ENCODE measurements around the gene RBM3.
A peak's percentile ranks its signal among the peaks of the same experiment; 100 is the strongest.

Gene RBM3

GRCh38 chrX:48578661-48579128 lies 4.4 kb downstream of the RBM3 start:
- H3K4me3 ChIP-seq (ENCODE audit: low read length in 2 of 2): no peak overlapping the region
- no peak overlapping the region for H3K27ac ChIP-seq (ENCODE audit: low read length)
- peaks cover 0 to 2% of the 10 kb centered on the region in 2 donors for H3K27me3 ChIP-seq (ENCODE audit: control insufficient read depth in 1 of 2, insufficient read depth in 2 of 2, low read length in 2 of 2)
- H3K4me1 ChIP-seq (ENCODE audit: control insufficient read depth, insufficient read depth, low read length): peaks cover 14% of the 10 kb centered on the region
- H3K9ac ChIP-seq (ENCODE audit: low read length in 2 of 2): no peak overlapping the region
- no peaks in the 10 kb centered on the region for H3K9me3 ChIP-seq (ENCODE audit: control insufficient read depth in 2 of 2, low read length in 2 of 2)
- H3K36me3 ChIP-seq (ENCODE audit: control insufficient read depth in 2 of 2, insufficient read depth in 2 of 2, low read length in 2 of 2): peaks cover 28 to 29% of the 10 kb centered on the region in 2 donors

- no peaks in the 10 kb centered on the region for H3K9me3 ChIP-seq (ENCODE audit: control insufficient read depth in 2 of 2, low read length in 2 of 2)
- no peak overlapping the region for H3K27ac ChIP-seq (ENCODE audit: low read length)
- peaks cover 28 to 29% of the 10 kb centered on the region in 2 donors for H3K36me3 ChIP-seq (ENCODE audit: control insufficient read depth in 2 of 2, insufficient read depth in 2 of 2, low read length in 2 of 2)
These were observed 5.0 kb downstream of the RBM3 start for GRCh38 chrX:48579259-48579658.

GRCh38 chrX:48580662-48581061 lies 6.4 kb downstream of the RBM3 start:
- Histone ChIP-seq H3K27ac (ENCODE audit: low read length) (no peak overlapping the region), H3K4me1 (ENCODE audit: control insufficient read depth, insufficient read depth, low read length) (peaks cover 7% of the 10 kb centered on the region)

More at GRCh38 chrX:48579259-48579658, 5.0 kb downstream of the RBM3 start:
- H3K27me3 ChIP-seq (ENCODE audit: control insufficient read depth in 1 of 2, insufficient read depth in 2 of 2, low read length in 2 of 2): peaks cover 0 to 2% of the 10 kb centered on the region in 2 donors
- no peak overlapping the region for H3K9ac ChIP-seq (ENCODE audit: low read length in 2 of 2)
- H3K4me1 ChIP-seq (ENCODE audit: control insufficient read depth, insufficient read depth, low read length): peaks cover 14% of the 10 kb centered on the region
- no peak overlapping the region for H3K4me3 ChIP-seq (ENCODE audit: low read length in 2 of 2)

GRCh38 chrX:48584698-48585097 lies 10.4 kb downstream of the RBM3 start:
- Histone ChIP-seq H3K4me3 (ENCODE audit: low read length in 2 of 2) (no peak overlapping the region), H3K36me3 (ENCODE audit: control insufficient read depth in 2 of 2, insufficient read depth in 2 of 2, low read length in 2 of 2) (peaks cover 0 to 1% of the 10 kb centered on the region in 2 donors), H3K4me1 (ENCODE audit: control insufficient read depth, insufficient read depth, low read length) (no peaks in the 10 kb centered on the region), H3K9ac (ENCODE audit: low read length in 2 of 2) (no peak overlapping the region), H3K27me3 (ENCODE audit: control insufficient read depth in 1 of 2, insufficient read depth in 2 of 2, low read length in 2 of 2) (no peaks in the 10 kb centered on the region), H3K27ac (ENCODE audit: low read length) (no peak overlapping the region), H3K9me3 (ENCODE audit: control insufficient read depth in 2 of 2, low read length in 2 of 2) (no peaks in the 10 kb centered on the region)

More at GRCh38 chrX:48580662-48581061, 6.4 kb downstream of the RBM3 start:
- Histone ChIP-seq H3K9me3 (ENCODE audit: control insufficient read depth in 2 of 2, low read length in 2 of 2) (no peaks in the 10 kb centered on the region), H3K4me3 (ENCODE audit: low read length in 2 of 2) (no peak overlapping the region), H3K36me3 (ENCODE audit: control insufficient read depth in 2 of 2, insufficient read depth in 2 of 2, low read length in 2 of 2) (peaks cover 23 to 25% of the 10 kb centered on the region in 2 donors), H3K9ac (ENCODE audit: low read length in 2 of 2) (no peak overlapping the region), H3K27me3 (ENCODE audit: control insufficient read depth in 1 of 2, insufficient read depth in 2 of 2, low read length in 2 of 2) (peaks cover 0 to 2% of the 10 kb centered on the region in 2 donors)

- Histone ChIP-seq H3K9me3 (ENCODE audit: control insufficient read depth in 2 of 2, low read length in 2 of 2) (no peaks in the 10 kb centered on the region), H3K4me3 (ENCODE audit: low read length in 2 of 2) (no peak overlapping the region), H3K9ac (ENCODE audit: low read length in 2 of 2) (no peak overlapping the region), H3K27ac (ENCODE audit: low read length) (no peak overlapping the region), H3K27me3 (ENCODE audit: control insufficient read depth in 1 of 2, insufficient read depth in 2 of 2, low read length in 2 of 2) (peaks cover 0 to 4% of the 10 kb centered on the region in 2 donors), H3K36me3 (ENCODE audit: control insufficient read depth in 2 of 2, insufficient read depth in 2 of 2, low read length in 2 of 2) (no peaks in the 10 kb centered on the region), H3K4me1 (ENCODE audit: control insufficient read depth, insufficient read depth, low read length) (no peaks in the 10 kb centered on the region)
These were observed 15.3 kb downstream of the RBM3 start for GRCh38 chrX:48589482-48590162.

- no peaks in the 10 kb centered on the region for H3K36me3 ChIP-seq (ENCODE audit: control insufficient read depth in 2 of 2, insufficient read depth in 2 of 2, low read length in 2 of 2)
- no peaks in the 10 kb centered on the region for H3K9me3 ChIP-seq (ENCODE audit: control insufficient read depth in 2 of 2, low read length in 2 of 2)
- no peak overlapping the region for H3K27ac ChIP-seq (ENCODE audit: low read length)
- peaks cover 0 to 4% of the 10 kb centered on the region in 2 donors for H3K27me3 ChIP-seq (ENCODE audit: control insufficient read depth in 1 of 2, insufficient read depth in 2 of 2, low read length in 2 of 2)
- H3K4me3 ChIP-seq (ENCODE audit: low read length in 2 of 2): no peak overlapping the region
- no peak overlapping the region for H3K9ac ChIP-seq (ENCODE audit: low read length in 2 of 2)
- no peaks in the 10 kb centered on the region for H3K4me1 ChIP-seq (ENCODE audit: control insufficient read depth, insufficient read depth, low read length)
These were observed 16.2 kb downstream of the RBM3 start for GRCh38 chrX:48590203-48591103.

- H3K27me3 ChIP-seq (ENCODE audit: control insufficient read depth in 1 of 2, insufficient read depth in 2 of 2, low read length in 2 of 2): peaks cover 0 to 4% of the 10 kb centered on the region in 2 donors
- H3K36me3 ChIP-seq (ENCODE audit: control insufficient read depth in 2 of 2, insufficient read depth in 2 of 2, low read length in 2 of 2): no peaks in the 10 kb centered on the region
- no peaks in the 10 kb centered on the region for H3K4me1 ChIP-seq (ENCODE audit: control insufficient read depth, insufficient read depth, low read length)
- H3K27ac ChIP-seq (ENCODE audit: low read length): no peak overlapping the region
- no peak overlapping the region for H3K9ac ChIP-seq (ENCODE audit: low read length in 2 of 2)
- no peaks in the 10 kb centered on the region for H3K9me3 ChIP-seq (ENCODE audit: control insufficient read depth in 2 of 2, low read length in 2 of 2)
- H3K4me3 ChIP-seq (ENCODE audit: low read length in 2 of 2): no peak overlapping the region
These were observed 17.0 kb downstream of the RBM3 start for GRCh38 chrX:48591255-48591791.

- no peaks in the 10 kb centered on the region for H3K9me3 ChIP-seq (ENCODE audit: control insufficient read depth in 2 of 2, low read length in 2 of 2)
- H3K9ac ChIP-seq (ENCODE audit: low read length in 2 of 2): no peak overlapping the region
- H3K27ac ChIP-seq (ENCODE audit: low read length): no peak overlapping the region
- peaks cover 0 to 4% of the 10 kb centered on the region in 2 donors for H3K27me3 ChIP-seq (ENCODE audit: control insufficient read depth in 1 of 2, insufficient read depth in 2 of 2, low read length in 2 of 2)
- no peak overlapping the region for H3K4me3 ChIP-seq (ENCODE audit: low read length in 2 of 2)
- H3K4me1 ChIP-seq (ENCODE audit: control insufficient read depth, insufficient read depth, low read length): no peaks in the 10 kb centered on the region
- no peaks in the 10 kb centered on the region for H3K36me3 ChIP-seq (ENCODE audit: control insufficient read depth in 2 of 2, insufficient read depth in 2 of 2, low read length in 2 of 2)
These were observed 18.7 kb downstream of the RBM3 start for GRCh38 chrX:48592971-48593370.

GRCh38 chrX:48595929-48596328 lies 21.6 kb downstream of the RBM3 start:
- peaks cover 0 to 4% of the 10 kb centered on the region in 2 donors for H3K27me3 ChIP-seq (ENCODE audit: control insufficient read depth in 1 of 2, insufficient read depth in 2 of 2, low read length in 2 of 2)
- H3K9me3 ChIP-seq (ENCODE audit: control insufficient read depth in 2 of 2, low read length in 2 of 2): no peaks in the 10 kb centered on the region
- H3K4me3 ChIP-seq (ENCODE audit: low read length in 2 of 2): no peak overlapping the region
- no peak overlapping the region for H3K9ac ChIP-seq (ENCODE audit: low read length in 2 of 2)
- no peak overlapping the region for H3K27ac ChIP-seq (ENCODE audit: low read length)
- H3K4me1 ChIP-seq (ENCODE audit: control insufficient read depth, insufficient read depth, low read length): peaks cover 7% of the 10 kb centered on the region
- H3K36me3 ChIP-seq (ENCODE audit: control insufficient read depth in 2 of 2, insufficient read depth in 2 of 2, low read length in 2 of 2): peaks cover 11 to 15% of the 10 kb centered on the region in 2 donors

GRCh38 chrX:48597353-48598264 lies 23.3 kb downstream of the RBM3 start, which contains the start of gene WDR13:
Gene WDR13 (plus strand): TSS chrX:48597492. CDS start chrX:48597997, 505 bp downstream.
- Histone ChIP-seq H3K36me3 (ENCODE audit: control insufficient read depth in 2 of 2, insufficient read depth in 2 of 2, low read length in 2 of 2) (peaks cover 18 to 20% of the 10 kb centered on the region in 2 donors), H3K27ac (ENCODE audit: low read length) (peak within 1 kb of the TSS; percentile 95), H3K4me1 (ENCODE audit: control insufficient read depth, insufficient read depth, low read length) (peaks cover 7% of the 10 kb centered on the region), H3K27me3 (ENCODE audit: control insufficient read depth in 1 of 2, insufficient read depth in 2 of 2, low read length in 2 of 2) (peaks cover 0 to 3% of the 10 kb centered on the region in 2 donors), H3K9ac (ENCODE audit: low read length in 2 of 2) (peak within 1 kb of the TSS; percentile 94), H3K4me3 (ENCODE audit: low read length in 2 of 2) (peak within 1 kb of the TSS; percentile 82 to 85), H3K9me3 (ENCODE audit: control insufficient read depth in 2 of 2, low read length in 2 of 2) (no peaks in the 10 kb centered on the region)

Data from stomach smooth muscle (tissue), 2 donors.